Fibroblast of skin of abdomen (primary cell): ENCODE measurements around the gene FAM114A2.

Source experiments
- DNase-seq: peaks from one replicate; pipeline ENCODE4 v3.0.0-alpha.2; 2013

Gene FAM114A2

DNA sequence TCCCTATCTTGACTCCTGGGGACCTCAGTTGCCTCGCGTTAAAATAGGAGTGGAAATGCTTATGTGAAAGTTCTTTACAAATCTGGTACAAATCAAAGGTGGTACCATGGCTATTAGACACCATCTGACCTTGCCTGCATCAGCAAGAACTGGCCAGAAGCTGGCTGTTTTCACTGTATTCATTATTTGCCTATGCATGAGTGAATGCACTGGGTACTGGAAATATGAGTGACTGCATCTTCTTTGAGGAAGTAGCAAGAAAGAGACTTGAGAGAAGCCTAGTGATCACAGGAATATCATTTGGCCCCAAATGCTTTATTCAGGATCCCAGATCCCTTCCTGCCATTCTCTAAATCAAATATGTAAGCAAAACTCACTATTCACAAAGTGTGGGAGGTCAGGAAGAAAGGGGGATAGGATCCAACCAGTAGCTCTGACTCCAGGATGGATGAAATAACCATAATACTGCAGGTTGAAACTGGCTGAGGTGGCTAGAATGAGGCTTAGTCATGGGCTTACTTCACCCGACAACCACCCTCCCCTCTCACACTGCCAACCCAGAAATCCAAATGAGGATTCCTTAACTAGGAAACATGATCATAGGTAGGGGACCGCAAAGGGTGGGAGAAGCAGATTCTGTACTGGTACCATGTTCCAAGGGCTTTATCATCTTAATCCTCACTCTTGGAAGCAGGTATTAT is 56.7 kb downstream of the FAM114A2 start:
- no peak for DNase-seq

- no peak for DNase-seq
These were observed 59.5 kb downstream of the FAM114A2 start for GRCh38 chr5:153979028-153979783.

GRCh38 chr5:153974813-153975163 is 63.9 kb downstream of the FAM114A2 start:
- no peak for DNase-seq

- DNase-seq = peak; percentile 44
These were observed 64.4 kb downstream of the FAM114A2 start for GRCh38 chr5:153974131-153974812.

DNA sequence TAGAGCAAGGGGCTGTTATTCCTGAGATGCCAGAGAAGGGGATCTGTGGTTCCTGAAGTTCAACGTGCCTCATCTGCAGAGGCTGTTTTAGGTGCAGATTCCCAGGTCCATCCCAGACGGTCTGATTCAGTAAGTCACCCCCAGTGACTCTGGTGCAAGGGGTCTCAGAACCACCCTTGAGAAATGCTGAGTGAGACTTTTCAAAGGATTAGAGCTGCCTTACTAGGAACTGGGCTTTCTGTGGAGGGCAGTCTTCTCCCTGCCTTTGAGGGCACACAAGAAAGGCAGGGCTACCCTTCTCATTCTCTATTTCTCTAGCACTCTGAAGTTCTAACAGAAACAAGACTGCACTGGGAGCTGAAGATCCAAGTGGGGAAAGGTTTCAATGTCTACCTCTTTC is 66.5 kb downstream of the FAM114A2 start:
- no peak for DNase-seq

- DNase-seq = no peak
These were observed 68.2 kb downstream of the FAM114A2 start for GRCh38 chr5:153970496-153970895.

GRCh38 chr5:153969563-153969895 is 69.2 kb downstream of the FAM114A2 start:
- DNase-seq = no peak

DNA sequence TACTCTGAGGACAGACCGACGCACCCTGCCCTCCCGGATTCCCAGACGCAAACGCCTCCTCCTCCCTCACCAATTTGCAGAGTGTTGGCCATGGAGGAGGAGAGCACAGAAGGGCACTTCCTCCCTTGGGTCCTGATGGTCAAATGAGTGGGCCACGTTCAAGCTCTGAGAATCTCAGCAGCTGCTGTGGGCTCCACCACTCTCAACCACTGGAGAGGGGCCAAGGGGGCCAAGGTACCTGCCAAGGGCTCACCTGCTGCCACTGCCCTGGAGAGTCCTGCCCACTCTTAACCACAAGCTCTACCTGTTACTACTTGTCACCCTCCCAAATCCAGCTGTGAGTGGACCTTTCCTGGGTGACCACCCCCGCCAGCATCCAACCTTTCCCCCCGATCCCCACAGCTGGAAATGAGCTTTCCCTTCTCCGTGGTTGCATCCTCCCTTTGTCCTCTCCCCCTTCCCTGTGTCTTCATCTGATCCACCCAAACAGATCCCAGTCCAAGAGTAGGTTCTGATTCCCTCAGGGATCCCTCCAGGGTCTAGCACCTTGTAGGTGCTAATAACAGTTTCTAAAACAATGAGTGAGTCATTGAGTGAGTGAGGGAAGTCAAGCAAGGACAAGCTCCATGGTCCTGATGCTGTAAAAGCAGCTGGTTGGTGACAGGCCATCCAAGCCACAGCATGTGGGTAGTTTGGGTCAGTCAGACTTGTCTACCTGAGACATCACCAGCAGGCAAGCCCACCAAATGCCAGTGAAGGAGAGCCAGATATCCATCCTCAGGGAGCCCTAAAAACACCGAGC is 69.7 kb downstream of the FAM114A2 start:
- no peak for DNase-seq

- peak; percentile 67 for DNase-seq
These were observed 73.6 kb downstream of the FAM114A2 start for GRCh38 chr5:153964880-153965645.

- no peak for DNase-seq
These were observed 74.4 kb downstream of the FAM114A2 start for GRCh38 chr5:153964191-153964879.

DNA sequence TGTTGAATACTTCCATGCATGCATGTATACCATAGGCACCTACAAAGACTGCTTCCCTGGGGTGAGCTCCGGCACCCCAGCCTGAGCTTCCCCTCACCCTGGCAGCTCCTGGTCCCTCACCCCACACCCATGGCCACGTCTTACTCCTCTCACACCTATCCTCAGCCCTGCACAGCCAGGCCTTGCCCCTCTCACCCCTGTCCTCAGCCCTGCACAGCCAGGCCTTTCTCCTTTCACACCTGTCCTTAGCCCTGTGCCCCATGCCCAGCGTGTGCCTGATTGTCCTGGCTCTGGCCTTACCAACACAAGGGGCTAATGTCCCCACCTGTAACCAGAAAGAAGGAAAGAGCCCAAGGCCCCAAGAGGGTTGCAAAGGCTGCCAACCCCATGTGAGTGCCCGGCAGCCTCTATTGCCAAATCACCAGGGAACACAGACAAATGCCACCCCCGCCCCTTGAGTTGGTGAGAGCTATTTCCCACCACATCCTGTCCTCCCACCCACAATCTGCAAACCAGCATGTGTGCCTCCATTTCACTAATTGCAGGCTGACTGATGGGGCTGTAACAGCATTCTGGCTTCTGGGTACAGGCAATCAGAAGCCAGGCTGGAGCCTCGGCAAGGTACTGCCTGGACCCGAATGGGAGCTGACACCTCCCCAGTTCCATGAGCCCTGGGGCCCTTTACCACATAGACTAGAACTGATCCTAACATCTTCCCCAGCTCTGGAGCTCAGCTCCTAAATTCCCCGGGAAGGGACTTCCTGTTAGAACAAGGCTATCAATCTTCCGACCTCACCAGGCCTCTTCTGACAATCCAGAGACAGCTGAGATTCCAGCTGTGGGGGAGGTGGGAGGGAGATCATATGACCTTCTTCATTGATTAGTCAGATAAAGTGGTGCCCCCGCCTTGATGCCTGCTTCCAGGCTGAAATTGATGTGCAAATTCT is 78.2 kb downstream of the FAM114A2 start:
- DNase-seq = peak; percentile 84

DNA sequence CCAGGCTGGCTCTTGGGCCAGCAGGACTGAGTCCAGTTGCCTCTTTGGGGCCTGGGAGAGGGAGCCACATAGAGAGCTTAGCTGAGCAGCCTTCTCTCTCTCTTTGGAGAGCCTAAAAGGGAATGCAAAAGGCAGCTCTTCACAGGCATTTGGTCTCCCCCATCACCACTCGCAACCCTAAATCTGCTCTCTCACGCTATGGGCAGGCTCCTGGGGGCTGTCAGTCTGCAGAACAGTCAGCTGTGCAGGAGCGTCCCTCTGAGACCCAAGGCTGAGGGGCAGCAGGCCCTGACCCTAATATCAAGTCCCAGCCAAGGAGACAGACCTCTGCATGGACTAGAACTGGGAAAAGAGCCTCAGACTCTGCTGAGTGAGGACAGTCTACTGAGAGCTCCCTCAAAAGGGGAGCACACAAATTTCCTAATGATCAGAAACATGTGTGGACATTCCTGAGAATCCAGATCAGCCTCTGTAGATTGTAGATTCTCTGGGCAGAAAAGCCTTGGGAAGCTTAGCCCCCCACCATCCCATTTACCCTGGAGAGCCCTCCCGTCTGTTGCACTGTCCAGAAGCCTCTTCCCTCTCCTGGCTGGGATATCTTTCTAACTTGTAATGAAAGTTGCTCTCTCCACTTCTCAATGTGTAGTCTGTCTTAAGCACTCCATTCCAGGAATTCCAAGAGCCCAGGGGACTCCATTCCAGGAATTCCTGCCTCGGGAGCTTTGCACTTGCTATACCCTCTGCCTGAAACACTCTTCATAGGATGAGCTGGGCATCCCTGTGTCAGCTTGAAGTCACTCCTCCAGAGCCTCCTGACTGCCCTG is 79.4 kb downstream of the FAM114A2 start:
- DNase-seq = peak; percentile 94

GRCh38 chr5:153957205-153957604 is 81.5 kb downstream of the FAM114A2 start:
- DNase-seq = no peak

DNA sequence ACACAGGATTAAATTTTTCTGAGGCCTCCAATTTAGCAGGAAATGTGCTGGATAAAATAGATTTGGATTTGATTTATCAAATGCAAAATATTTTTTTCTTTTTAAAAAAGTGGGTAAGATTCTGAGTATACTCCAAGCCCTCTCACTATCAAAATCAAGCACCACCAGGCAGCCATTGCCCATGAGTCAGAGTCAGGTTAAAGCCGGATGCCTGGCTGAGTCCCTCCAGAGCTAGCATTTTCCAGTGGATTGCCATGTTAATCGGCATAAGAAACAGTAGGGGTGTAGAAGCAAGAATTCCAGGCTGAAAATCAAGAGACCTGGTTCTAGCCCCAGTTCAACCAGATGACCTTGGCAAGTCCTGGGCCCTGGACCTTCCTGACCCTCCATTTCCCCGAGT is 85.3 kb downstream of the FAM114A2 start:
- no peak for DNase-seq

DNA sequence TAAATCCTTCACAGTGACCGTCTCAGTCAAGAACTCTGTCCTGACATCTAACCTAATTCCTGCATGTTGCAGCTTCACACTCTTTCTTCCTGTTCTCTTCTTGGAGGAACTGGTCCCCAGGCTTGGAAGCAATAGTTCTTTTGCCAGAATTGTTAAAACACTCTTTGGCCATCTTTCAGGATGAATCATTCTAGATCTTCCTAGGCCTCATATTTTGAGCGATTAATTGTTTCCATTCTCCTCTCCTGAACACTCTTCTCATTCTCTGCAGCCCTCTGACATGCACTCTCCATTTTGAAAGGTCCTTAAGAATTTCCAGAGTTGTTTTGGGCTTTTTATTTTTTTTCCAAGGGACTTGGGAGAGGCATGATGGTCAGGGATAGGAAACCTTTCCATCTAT is 85.8 kb downstream of the FAM114A2 start:
- peak; percentile 73 for DNase-seq

DNA sequence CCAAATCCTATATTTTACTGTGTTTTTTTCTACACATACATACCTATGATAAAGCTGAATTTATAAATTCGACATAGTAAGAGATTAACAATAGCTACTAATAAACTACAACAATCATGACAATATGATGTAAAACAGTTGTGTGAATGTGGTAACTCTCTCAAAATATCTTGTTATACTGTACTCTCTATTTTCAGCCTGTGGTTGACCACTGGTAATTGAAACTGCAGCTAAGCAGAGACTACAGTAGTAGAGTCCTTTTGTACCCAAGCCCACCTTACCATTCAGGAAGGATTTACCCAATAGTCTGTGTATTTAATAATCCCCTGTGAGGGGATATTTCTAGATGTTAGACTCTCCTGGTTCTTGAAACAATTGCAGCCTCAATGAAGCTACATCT is 86.7 kb downstream of the FAM114A2 start:
- DNase-seq = no peak

- DNase-seq = no peak
These were observed 97.4 kb downstream of the FAM114A2 start for GRCh38 chr5:153941265-153941664.
